Left colon (tissue), 2 donors: ENCODE data around the gene CT45A7. TPM values are rescaled to one million over a fixed set of nuclear protein-coding genes. Genes with fewer than 3 reads are reported as not detected.
"Not testable (repeated sequence)": the region's sequence is repeated elsewhere in the genome, so short reads cannot be mapped to it uniquely, and the experiment has no call there.

Experiments
- ATAC-seq: fragments of 200-7000 bp; cut with Tn5 transposase; one replicate; pipeline ENCODE4 v1.9.1; 2020; ENCODE audit warnings: mild to moderate bottlenecking, moderate library complexity
- DNase-seq, 2 donors: peaks; one replicate each; pipeline ENCODE4 v3.0.0-alpha.2; 2020
- intact Hi-C, 2 donors: fragments of 100-400 bp; cut with DNase I in 1 of 2; cut with micrococcal nuclease in 1 of 2; formaldehyde crosslinking; loops; one replicate each; pipeline versions ENCODE4 v1.11.2 to v1.14.0; 2022; cut with DNase I, micrococcal nuclease
- long read RNA-seq: library from polyadenylated mRNA; unstranded; transcript quantifications from one replicate; pipeline ENCODE4 v2.0.0, GENCODE V29; 2021
- total RNA-seq, 2 donors: library from RNA; stranded (reverse); fragmentation: NEBNext Ultra II Directional; extraction: Animal tissue kit (Norgen Biotek cat#: 25700); gene quantifications; one replicate each; pipeline ENCODE4 v1.2.1, GENCODE V29; 2021
- donor health status: DM: no; HTN: no; CAD: no.
- donor health status: DM: yes; HTN: yes; CAD: no.

Gene CT45A7, protein sequence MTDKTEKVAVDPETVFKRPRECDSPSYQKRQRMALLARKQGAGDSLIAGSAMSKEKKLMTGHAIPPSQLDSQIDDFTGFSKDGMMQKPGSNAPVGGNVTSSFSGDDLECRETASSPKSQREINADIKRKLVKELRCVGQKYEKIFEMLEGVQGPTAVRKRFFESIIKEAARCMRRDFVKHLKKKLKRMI
- not detected for total RNA-seq
- long read RNA-seq = 0 reads

DNA sequence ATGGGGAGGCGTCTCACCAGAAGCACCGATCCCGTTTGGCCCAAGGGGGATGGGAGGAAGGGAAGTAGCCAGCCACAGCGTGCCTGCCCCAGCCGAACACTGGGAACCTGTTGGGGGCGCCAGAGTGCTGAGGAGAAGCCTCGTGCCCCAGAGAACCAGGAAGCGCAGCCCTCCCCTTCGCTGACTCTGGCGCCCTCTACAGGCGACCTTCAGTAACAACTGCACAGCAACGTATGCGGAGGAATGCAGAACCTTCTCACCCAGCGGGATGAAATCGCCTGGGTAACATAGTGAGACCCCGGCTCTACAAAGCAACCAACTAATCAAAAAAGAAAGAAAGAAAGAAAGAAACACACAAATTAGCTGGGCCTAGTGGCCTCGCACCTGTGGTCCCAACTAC, at the start of gene CT45A7:
Gene CT45A7 (minus strand): TSS at position 101 of the 400 bp plus-strand sequence. CDS start 3,747 bp downstream, outside the sequence.
- DNase-seq, intact Hi-C loops, ATAC-seq: not testable (repeated sequence)

GRCh38 chrX:135882741-135883140, 45.7 kb upstream of the CT45A7 start:
- intact Hi-C loops, ATAC-seq, DNase-seq: not testable (repeated sequence)

GRCh38 chrX:135871712-135872111, 34.6 kb upstream of the CT45A7 start, which contains the start of gene CT45A9:
TSS of gene CT45A9 (minus strand) at chrX:135871812. CDS start at chrX:135868061, 3,751 bp downstream.
- ATAC-seq, DNase-seq, intact Hi-C loops: not testable (repeated sequence)

GRCh38 chrX:135854438-135854837, 17.4 kb upstream of the CT45A7 start, which contains the start of gene CT45A8:
TSS of gene CT45A8 (minus strand) at chrX:135854538. CDS start at chrX:135850783, 3,755 bp downstream.
- DNase-seq, ATAC-seq, intact Hi-C loops: not testable (repeated sequence)

DNA sequence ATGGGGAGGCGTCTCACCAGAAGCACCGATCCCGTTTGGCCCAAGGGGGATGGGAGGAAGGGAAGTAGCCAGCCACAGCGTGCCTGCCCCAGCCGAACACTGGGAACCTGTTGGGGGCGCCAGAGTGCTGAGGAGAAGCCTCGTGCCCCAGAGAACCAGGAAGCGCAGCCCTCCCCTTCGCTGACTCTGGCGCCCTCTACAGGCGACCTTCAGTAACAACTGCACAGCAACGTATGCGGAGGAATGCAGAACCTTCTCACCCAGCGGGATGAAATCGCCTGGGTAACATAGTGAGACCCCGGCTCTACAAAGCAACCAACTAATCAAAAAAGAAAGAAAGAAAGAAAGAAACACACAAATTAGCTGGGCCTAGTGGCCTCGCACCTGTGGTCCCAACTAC, 17.2 kb downstream of the CT45A7 start, which contains the start of gene CT45A2:
Gene CT45A2 (minus strand): TSS at position 101 of the 400 bp plus-strand sequence. CDS start 3,747 bp downstream, outside the sequence.
- DNase-seq, intact Hi-C loops, ATAC-seq: not testable (repeated sequence)

GRCh38 chrX:135802687-135803086, 34.4 kb downstream of the CT45A7 start, which contains the start of gene CT45A6:
TSS of gene CT45A6 (minus strand) at chrX:135802787. CDS start at chrX:135798993, 3,794 bp downstream.
- intact Hi-C loops, DNase-seq, ATAC-seq: not testable (repeated sequence)

DNA sequence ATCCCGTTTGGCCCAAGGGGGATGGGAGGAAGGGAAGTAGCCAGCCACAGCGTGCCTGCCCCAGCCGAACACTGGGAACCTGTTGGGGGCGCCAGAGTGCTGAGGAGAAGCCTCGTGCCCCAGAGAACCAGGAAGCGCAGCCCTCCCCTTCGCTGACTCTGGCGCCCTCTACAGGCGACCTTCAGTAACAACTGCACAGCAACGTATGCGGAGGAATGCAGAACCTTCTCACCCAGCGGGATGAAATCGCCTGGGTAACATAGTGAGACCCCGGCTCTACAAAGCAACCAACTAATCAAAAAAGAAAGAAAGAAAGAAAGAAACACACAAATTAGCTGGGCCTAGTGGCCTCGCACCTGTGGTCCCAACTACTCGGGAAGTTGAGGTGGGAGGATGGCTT, 51.7 kb downstream of the CT45A7 start, which contains the start of gene CT45A5:
Gene CT45A5 (minus strand): TSS at position 101 of the 400 bp plus-strand sequence. CDS start 3,774 bp downstream, outside the sequence.
- ATAC-seq, intact Hi-C loops, DNase-seq: not testable (repeated sequence)

Other genes with a start within 250 kb of the CT45A7 start
- not detected for gene CT45A1, start 123.6 kb downstream of the CT45A7 start, total RNA-seq
- gene CT45A3, start 69.1 kb downstream of the CT45A7 start, total RNA-seq = not detected
- not detected for gene CT45A5, start 51.8 kb downstream of the CT45A7 start, total RNA-seq
- gene CT45A6, start 34.5 kb downstream of the CT45A7 start, total RNA-seq = not detected
- not detected for gene CT45A2, start 17.3 kb downstream of the CT45A7 start, total RNA-seq
- not detected for gene CT45A8, start 17.3 kb upstream of the CT45A7 start, total RNA-seq
- gene CT45A9, start 34.5 kb upstream of the CT45A7 start, total RNA-seq = not detected
- gene CT45A10, start 56.2 kb upstream of the CT45A7 start, total RNA-seq = not detected
- not detected for gene SAGE1, start 56.4 kb upstream of the CT45A7 start, total RNA-seq
- gene MMGT1, start 136.7 kb upstream of the CT45A7 start, total RNA-seq = 10 to 100 TPM; 23.6 to 27.2 TPM
- gene SLC9A6, start 148.2 kb upstream of the CT45A7 start, total RNA-seq = 10 to 100 TPM; 13.1 to 17.3 TPM